ENCODE measurements around the gene ZFR.
"Not testable (repeated sequence)": the region's sequence is repeated elsewhere in the genome, so short reads cannot be mapped to it uniquely, and the experiment has no call there.

ZFR gene

DNA sequence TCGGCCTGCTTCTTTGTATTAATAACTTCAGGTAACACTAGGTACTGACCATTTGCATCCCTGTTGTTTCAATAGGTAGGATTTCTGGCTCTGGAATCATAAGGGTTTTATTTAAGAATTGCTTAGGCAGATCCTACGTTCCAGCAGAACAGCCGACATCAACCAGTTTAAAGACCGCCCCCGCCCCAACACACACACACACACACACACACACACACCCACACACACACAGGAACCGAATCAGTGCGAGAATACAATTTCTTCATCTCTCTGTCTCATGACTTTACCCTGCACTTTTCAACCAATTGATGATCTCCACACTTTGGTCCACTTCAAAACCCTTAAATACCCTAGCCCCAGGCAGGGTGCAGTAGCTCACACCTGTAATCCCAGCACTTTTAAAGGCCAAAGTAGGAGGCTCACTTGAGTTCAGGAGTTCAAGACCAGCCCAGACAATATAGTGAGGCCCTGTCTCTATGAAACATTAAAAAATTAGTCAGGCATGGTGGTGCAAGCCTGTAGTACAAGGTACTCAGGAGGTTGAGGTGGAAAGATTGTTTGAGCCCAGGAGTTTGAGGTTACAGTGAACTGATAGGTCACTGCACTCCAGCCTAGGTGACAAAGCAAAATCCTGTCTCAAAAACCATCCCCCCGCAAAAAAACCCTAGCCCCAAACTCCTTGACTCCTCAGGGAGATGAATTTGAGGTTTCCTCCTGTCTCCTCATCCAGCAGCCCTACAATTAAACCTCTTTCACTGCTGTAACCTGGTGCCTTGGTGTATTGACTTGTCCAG lies 129.1 kb downstream of the ZFR start:
- no peak for DNase-seq

DNA sequence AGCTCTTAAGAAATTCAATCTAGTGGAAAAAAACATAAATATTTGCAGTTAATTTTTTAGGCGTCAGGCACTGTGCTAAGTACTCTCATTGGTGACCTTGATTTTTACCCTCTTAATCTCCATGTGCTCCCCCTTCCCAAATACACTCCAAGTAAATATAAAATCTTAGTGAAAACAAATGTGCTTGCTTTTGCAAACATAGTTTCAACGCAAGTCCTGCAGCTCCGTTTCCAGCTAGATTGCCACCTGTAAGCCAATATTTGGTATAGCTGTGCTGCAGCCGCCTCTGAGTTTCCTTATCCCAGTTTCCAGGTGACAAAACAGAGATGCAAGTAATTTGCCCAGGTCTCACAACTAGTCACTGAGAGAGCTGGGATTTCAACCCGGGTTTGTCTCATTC lies 129.9 kb downstream of the ZFR start:
- DNase-seq: no peak

DNA sequence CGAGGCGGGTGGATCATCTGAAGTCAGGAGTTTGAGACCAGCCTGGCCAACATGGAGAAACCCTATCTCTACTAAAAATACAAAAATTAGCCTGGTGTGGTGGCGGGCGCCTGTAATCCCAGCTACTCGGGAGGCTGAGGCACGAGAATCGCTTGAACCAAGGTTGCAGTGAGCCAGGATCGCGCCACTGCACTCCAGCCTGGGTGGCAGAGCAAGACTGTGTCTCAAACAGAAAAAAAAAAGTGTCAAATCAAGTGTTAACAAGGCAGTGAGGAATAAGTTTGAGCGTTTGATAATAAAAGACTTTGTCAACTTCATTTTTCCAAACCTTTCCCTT lies 130.4 kb downstream of the ZFR start:
- DNase-seq: not testable (repeated sequence)

- DNase-seq: peak; percentile 100
These were observed 131.8 kb downstream of the ZFR start, which contains the start of gene MTMR12 for GRCh38 chr5:32312595-32313332. TSS of gene MTMR12 (minus strand) at chr5:32312939. CDS start at chr5:32312838, 101 bp downstream.

- peak; percentile 52 to 68 for DNase-seq
These were observed 132.3 kb downstream of the ZFR start for GRCh38 chr5:32312197-32312594.

DNA sequence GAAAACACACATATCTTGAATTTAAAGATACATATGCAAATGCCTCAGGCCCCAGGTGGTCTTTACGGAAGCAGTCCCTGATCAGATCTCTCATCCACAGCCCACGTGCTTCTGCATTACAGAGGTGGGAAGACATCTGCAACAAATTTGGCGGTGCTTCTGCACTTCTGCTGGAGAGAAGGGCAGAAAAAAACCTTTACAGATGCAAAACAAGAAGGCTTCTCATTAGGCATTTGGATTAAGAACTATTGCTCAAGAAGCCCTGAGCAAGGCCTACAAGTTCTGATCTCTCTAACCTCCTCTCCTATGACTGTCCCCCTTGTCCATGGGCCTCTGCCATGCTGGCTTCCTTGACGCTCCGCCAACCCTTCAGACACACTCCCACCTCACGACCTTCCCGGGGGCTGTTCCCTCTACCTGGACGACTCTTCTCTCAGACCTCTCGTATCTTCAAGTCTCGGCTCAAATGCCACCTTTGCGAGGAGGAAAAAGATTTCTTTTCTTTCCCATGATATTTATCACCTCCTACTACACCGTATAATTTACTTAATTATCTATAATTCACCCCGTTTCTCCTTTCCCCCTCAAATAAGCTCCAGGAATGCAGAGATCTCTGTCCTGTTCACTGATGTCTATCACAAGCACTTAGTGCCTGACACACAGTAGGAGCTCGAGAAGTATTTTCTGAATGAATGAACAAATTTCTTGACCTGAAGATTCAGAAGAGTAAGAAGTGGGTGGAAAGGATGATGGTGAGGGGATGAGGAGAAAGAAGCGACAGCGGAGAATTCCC lies 132.9 kb downstream of the ZFR start:
- DNase-seq: no peak

DNA sequence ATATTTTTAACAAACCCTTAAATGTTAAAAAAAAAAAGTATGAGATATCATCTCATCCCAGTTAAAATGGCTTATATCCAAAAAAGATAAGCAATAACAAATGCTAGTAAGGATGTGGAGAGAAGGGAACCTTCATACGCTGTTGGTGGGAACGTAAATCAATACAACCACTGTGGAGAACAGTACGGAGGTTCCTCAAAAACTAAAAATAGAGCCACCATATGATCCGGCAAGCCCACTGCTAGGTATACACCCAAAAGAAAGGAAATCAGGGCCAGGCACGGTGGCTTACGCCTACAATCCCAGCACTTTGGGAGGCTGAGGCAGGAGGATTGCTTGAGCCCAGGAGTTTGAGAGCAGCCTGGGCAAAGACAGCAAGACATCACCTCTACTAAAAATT lies 134.8 kb downstream of the ZFR start:
- DNase-seq: no peak

DNA sequence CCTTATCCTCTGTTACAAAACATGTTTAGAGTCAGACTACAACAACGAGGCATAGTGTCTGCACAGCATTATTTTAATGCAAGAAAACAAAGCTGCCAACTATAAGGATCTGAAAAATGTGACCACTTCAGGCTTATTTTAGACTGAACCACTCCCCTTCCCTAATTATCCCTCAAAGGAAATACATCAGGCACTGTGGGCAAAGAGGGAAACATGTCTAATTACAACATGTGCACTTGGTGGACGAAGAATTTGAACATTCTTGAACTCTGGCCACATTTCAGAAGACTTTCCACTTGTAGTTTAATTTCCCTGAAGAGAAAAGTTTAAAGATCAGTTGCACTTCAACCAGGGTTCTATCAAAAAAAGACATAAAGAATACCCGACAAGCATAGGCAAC lies 135.6 kb downstream of the ZFR start:
- DNase-seq: no peak

DNA sequence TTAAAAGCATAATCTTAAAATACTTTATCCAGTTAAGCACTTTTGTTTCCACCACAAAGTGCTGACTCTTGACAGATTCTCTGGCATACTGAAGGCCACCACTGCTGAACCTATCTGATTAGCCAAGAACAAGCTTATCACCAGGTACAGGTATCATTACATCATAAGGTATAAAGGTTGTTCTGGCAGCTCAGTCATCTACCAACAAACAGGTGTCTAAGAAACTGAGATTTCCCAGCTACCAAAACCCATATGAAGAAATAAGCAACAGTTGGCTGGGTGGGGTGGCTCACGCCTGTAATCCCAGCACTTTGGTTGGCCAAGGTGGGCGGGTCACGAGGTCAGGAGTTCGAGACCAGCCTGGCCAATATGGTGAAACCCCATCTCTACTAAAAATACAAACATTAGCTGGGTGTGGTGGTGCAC lies 136.8 kb downstream of the ZFR start:
- no peak for DNase-seq

- no peak for DNase-seq
These were observed 139.9 kb downstream of the ZFR start for GRCh38 chr5:32304622-32305021.
